HEK293T (cell line): Measurements from ENCODE around the gene AGAP1.
A peak's percentile ranks its signal among the peaks of the same experiment; 100 is the strongest.

Source experiments
- ARNT ChIP-seq: fragments of 450-650 bp; IDR thresholded peaks from 2 replicates; pipeline ENCODE4 v1.6.1; 2017; ENCODE audit warnings: mild to moderate bottlenecking
- BHLHE40 ChIP-seq: fragments of 450-650 bp; IDR thresholded peaks from 2 replicates; pipeline ENCODE4 v1.6.1; 2016; ENCODE audit warnings: mild to moderate bottlenecking, moderate library complexity, borderline replicate concordance
- FOXK2 ChIP-seq: fragments of 450-650 bp; IDR thresholded peaks from 2 replicates; pipeline ENCODE4 v1.6.1; 2016; ENCODE audit warnings: mild to moderate bottlenecking
- FOXM1 ChIP-seq: fragments of 450-650 bp; IDR thresholded peaks from 2 replicates; pipeline ENCODE4 v1.6.1; 2017; ENCODE audit warnings: mild to moderate bottlenecking, borderline replicate concordance
- HDGF ChIP-seq: fragments of 450-650 bp; IDR thresholded peaks from 2 replicates; pipeline ENCODE4 v1.6.1; 2017; ENCODE audit warnings: antibody characterized with exemption, borderline replicate concordance
- L3MBTL2 ChIP-seq: fragments of 450-650 bp; conservative IDR thresholded peaks from 2 replicates; pipeline ENCODE4 v1.6.1; 2016; ENCODE audit warnings: mild to moderate bottlenecking
- SP1 ChIP-seq: fragments of 450-650 bp; IDR thresholded peaks from 2 replicates; pipeline ENCODE4 v1.6.1; 2017
- SUZ12 ChIP-seq: fragments of 450-650 bp; IDR thresholded peaks from 2 replicates; pipeline ENCODE4 v1.6.1; 2016; ENCODE audit warnings: mild to moderate bottlenecking
- TARDBP ChIP-seq: fragments of 450-650 bp; IDR thresholded peaks from 2 replicates; pipeline ENCODE4 v1.6.1; 2016
- ZNF384 ChIP-seq: fragments of 450-650 bp; IDR thresholded peaks from 2 replicates; pipeline ENCODE4 v1.6.1; 2016
- TF ChIP-seq, protein P1 (sequence below): fragments of 450-650 bp; IDR thresholded peaks from 2 replicates; pipeline ENCODE4 v1.6.1; 2016

DNA sequence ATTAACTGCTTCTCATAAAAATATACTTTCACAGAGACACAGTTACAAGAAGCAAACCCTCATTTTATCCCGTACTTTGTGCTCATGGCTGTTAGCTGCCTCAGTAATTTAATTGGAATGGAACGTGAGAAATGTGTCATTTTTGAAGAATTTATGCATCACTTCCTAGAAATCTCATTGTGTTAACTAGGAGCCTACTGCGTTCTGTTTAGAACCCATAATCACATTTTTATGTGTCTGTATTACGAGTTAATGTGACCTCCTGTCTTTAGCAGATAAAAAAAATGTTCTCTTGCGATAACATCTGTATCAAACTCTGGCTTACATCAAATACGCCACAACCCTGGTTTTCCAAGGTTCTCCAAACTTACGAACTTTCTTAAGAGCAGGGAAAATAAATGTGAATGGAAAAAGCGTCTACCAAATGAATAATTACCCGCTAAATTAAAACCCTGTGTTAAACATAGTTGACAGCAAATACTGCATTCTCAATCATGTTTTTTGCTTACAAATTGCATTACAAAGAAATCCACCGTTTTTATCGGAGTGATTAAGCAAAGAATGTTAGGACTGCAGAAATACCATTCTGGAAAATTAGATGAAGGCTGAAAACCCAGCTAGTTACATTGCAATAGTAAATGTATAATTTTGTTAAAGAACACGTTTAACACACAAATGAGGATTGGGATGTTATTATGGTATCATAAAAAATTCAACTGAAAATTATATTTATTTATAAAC, 686.4 kb downstream of the AGAP1 start:
- TF ChIP-seq BHLHE40 (no peak), FOXK2 (no peak), FOXM1 (no peak), SP1 (no peak), TARDBP (no peak), ZNF384 (no peak), HDGF (no peak), ARNT (0 out of 2 replicates have a peak, but pooled peaks have one; percentile 4), L3MBTL2 (no peak), SUZ12 (no peak)
- TF ChIP-seq, protein P1, sequence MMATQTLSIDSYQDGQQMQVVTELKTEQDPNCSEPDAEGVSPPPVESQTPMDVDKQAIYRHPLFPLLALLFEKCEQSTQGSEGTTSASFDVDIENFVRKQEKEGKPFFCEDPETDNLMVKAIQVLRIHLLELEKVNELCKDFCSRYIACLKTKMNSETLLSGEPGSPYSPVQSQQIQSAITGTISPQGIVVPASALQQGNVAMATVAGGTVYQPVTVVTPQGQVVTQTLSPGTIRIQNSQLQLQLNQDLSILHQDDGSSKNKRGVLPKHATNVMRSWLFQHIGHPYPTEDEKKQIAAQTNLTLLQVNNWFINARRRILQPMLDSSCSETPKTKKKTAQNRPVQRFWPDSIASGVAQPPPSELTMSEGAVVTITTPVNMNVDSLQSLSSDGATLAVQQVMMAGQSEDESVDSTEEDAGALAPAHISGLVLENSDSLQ, result no peak
